SK-N-SH treated with all-trans-retinoic acid at 6 μM for 48 hours (cell line): ENCODE results near the gene ZNF783.

Source experiments
- ARNTL ChIP-seq: fragments of 450-650 bp; formaldehyde crosslinking; IDR thresholded peaks from 2 replicates; pipeline ENCODE4 v1.5.0; 2020; ENCODE audit warnings: low read depth, mild to moderate bottlenecking, moderate library complexity, borderline replicate concordance
- BACH2 ChIP-seq: fragments of 250-450 bp; sonication (Bioruptor Pico); IDR thresholded peaks from 2 replicates; pipeline ENCODE4 v1.9.0; 2021; ENCODE audit warnings: mild to moderate bottlenecking, borderline replicate concordance
- CSRNP3 ChIP-seq: fragments of 250-450 bp; sonication (Bioruptor Pico); IDR thresholded peaks from 2 replicates; pipeline ENCODE4 v1.5.1; 2021; ENCODE audit warnings: mild to moderate bottlenecking, moderate library complexity
- PATZ1 ChIP-seq: fragments of 250-450 bp; sonication (Bioruptor Pico); IDR thresholded peaks from 2 replicates; pipeline ENCODE4 v1.8.0; 2020; ENCODE audit warnings: mild to moderate bottlenecking, moderate library complexity, borderline replicate concordance
- RARB ChIP-seq: fragments of 250-450 bp; sonication (Bioruptor Pico); IDR thresholded peaks from 2 replicates; pipeline ENCODE4 v1.8.0; 2021; ENCODE audit warnings: mild to moderate bottlenecking, moderate library complexity
- ZFP30 ChIP-seq: fragments of 450-650 bp; formaldehyde crosslinking; IDR thresholded peaks from 2 replicates; pipeline ENCODE4 v1.5.0; 2022; ENCODE audit warnings: mild to moderate bottlenecking, moderate library complexity
- ZNF70 ChIP-seq: fragments of 450-650 bp; formaldehyde crosslinking; IDR thresholded peaks from 2 replicates; pipeline ENCODE4 v1.5.0; 2020; ENCODE audit warnings: mild to moderate bottlenecking, moderate library complexity

GRCh38 chr7:149232362-149232761, 29.6 kb upstream of the ZNF783 start:
- no peak for TF ChIP-seq PATZ1 (CRISPR knock-in tag)
- no peak for TF ChIP-seq RARB (CRISPR knock-in tag)
- TF ChIP-seq CSRNP3 (CRISPR knock-in tag) = no peak
- no peak for TF ChIP-seq ARNTL (CRISPR knock-in tag)
- no peak for TF ChIP-seq ZFP30 (CRISPR knock-in tag)
- TF ChIP-seq ZNF70 (CRISPR knock-in tag) = no peak
- no peak for TF ChIP-seq BACH2
